K562 (cell line): ENCODE results near the gene FTO.

Experiments used
- BRD9 ChIP-seq: fragments of 450-650 bp; IDR thresholded peaks from 2 replicates; pipeline ENCODE4 v1.6.1; 2018; ENCODE audit warnings: low read depth; ENCODE audit not compliant: partially characterized antibody
- CTCF ChIP-seq, 3 experiments: IDR thresholded peaks in 2 of 3; conservative IDR thresholded peaks in 1 of 3; 2 replicates each; pipeline ENCODE4 v1.5.1; 2011 to 2012; ENCODE audit warnings: low read length in 3 of 3, mild to moderate bottlenecking in 3 of 3, control low read depth in 2 of 3, improper control_type of control experiment in 1 of 3, inconsistent platforms in 1 of 3, low read depth in 1 of 3, mixed read lengths in 1 of 3, moderate library complexity in 1 of 3; ENCODE audit not compliant: insufficient read depth in 2 of 3
- EP300 ChIP-seq: IDR thresholded peaks from 2 replicates; pipeline ENCODE4 v1.6.1; 2012; ENCODE audit warnings: low read length, improper control_type of control experiment
- GABPA ChIP-seq: fragments of 200-800 bp; sonication (Bioruptor generic); conservative IDR thresholded peaks from 2 replicates; pipeline ENCODE4 v1.6.1; 2016; ENCODE audit warnings: low read depth, missing genetic modification characterization, missing compliant biosample characterization
- JUND ChIP-seq, 2 experiments: IDR thresholded peaks; 2 replicates in 1 of 2; 3 replicates in 1 of 2; pipeline ENCODE4 v1.6.1; 2011; ENCODE audit warnings: borderline replicate concordance in 2 of 2, low read depth in 2 of 2, low read length in 2 of 2, improper control_type of control experiment in 1 of 2, missing biosample characterization in 1 of 2, missing genetic modification characterization in 1 of 2, missing genetic modification reagents in 1 of 2
- POU5F1 ChIP-seq: fragments of 150-350 bp; IDR thresholded peaks from 2 replicates; pipeline ENCODE4 v1.6.1; 2014; ENCODE audit warnings: borderline replicate concordance, low read length, low read depth, mild to moderate bottlenecking; ENCODE audit not compliant: partially characterized antibody
- REST ChIP-seq, 2 experiments: fragments of 450-650 bp; formaldehyde crosslinking in 1 of 2; IDR thresholded peaks; 2 replicates each; pipeline versions ENCODE4 v1.4.0 to v1.6.1; 2014 to 2020; ENCODE audit warnings: mild to moderate bottlenecking in 2 of 2, borderline replicate concordance in 1 of 2, low read depth in 1 of 2
- THRA ChIP-seq: fragments of 450-650 bp; IDR thresholded peaks from 2 replicates; pipeline ENCODE4 v1.6.1; 2017; ENCODE audit warnings: mild to moderate bottlenecking, moderate library complexity
- YY1 ChIP-seq, 3 experiments: IDR thresholded peaks; 2 replicates each; pipeline ENCODE4 v1.6.1; 2011; ENCODE audit warnings: low read length in 2 of 3, mild to moderate bottlenecking in 2 of 3, moderate library complexity in 2 of 3, borderline replicate concordance in 1 of 3, control low read depth in 1 of 3, low read depth in 1 of 3; ENCODE audit not compliant: insufficient read depth in 3 of 3, insufficient replicate concordance in 2 of 3, control insufficient read depth in 1 of 3, insufficient read length in 1 of 3; ENCODE audit errors: extremely low read depth in 1 of 3
- ZNF232 ChIP-seq: sonication (generic); formaldehyde crosslinking; IDR thresholded peaks from 2 replicates; pipeline ENCODE4 v1.8.0; 2022; ENCODE audit warnings: mild to moderate bottlenecking, missing genetic modification reagents
- ZNF518B ChIP-seq: fragments of 250-450 bp; sonication (Bioruptor Pico); IDR thresholded peaks from 2 replicates; pipeline ENCODE4 v1.5.0; 2021; ENCODE audit warnings: mild to moderate bottlenecking, moderate library complexity
- ZNF785 ChIP-seq: fragments of 250-450 bp; sonication (Bioruptor Pico); IDR thresholded peaks from 2 replicates; pipeline ENCODE4 v1.4.0; 2020; ENCODE audit warnings: mild to moderate bottlenecking

- TF ChIP-seq POU5F1 (no peak), ZNF785 (no peak), ZNF518B (CRISPR knock-in tag) (no peak), CTCF (IDR thresholded peaks at IDR 0.05 in 2 of 3, conservative IDR thresholded peaks at IDR 0.05 in 1 of 3; ENCODE audit: insufficient read depth in 2 of 3, low read depth in 1 of 3, low read length in 3 of 3) (no peak), REST (IDR thresholded peaks at IDR 0.05; ENCODE audit: borderline replicate concordance) (no peak), REST (CRISPR knock-in tag; IDR thresholded peaks at IDR 0.05; ENCODE audit: low read depth) (no peak), GABPA (no peak), JUND (IDR thresholded peaks at IDR 0.05; ENCODE audit: borderline replicate concordance, low read depth, low read length) (no peak), JUND (tag; IDR thresholded peaks at IDR 0.05; ENCODE audit: borderline replicate concordance, low read depth, low read length) (no peak), ZNF232 (CRISPR knock-in tag) (no peak), YY1 (IDR thresholded peaks at IDR 0.05; ENCODE audit: borderline replicate concordance in 1 of 3, control insufficient read depth in 1 of 3, extremely low read depth in 1 of 3, insufficient read depth in 3 of 3, insufficient read length in 1 of 3, insufficient replicate concordance in 2 of 3, low read depth in 1 of 3, low read length in 2 of 3) (no peak), BRD9 (no peak), THRA (no peak), EP300 (no peak)
These were observed 210.8 kb downstream of the FTO start for GRCh38 chr16:53914736-53915135.
